Stimulated activated CD4-positive, alpha-beta T cell treated with anti-CD3 and anti-CD28 coated beads, Interleukin-4, amount 100 ng/mL, for 48 hours (primary cell): ENCODE results near the gene ALAS1.
A peak's percentile ranks its signal among the peaks of the same experiment; 100 is the strongest.

Experiments
- DNase-seq, 2 donors: peaks; one replicate each; pipeline ENCODE4 v3.0.0-alpha.2; 2020; ENCODE audit warnings: low read depth in 2 of 2

Gene ALAS1

GRCh38 chr3:52220380-52221026, 22.5 kb downstream of the ALAS1 start:
- DNase-seq = peak; percentile 87 to 96

GRCh38 chr3:52221141-52221562, 23.2 kb downstream of the ALAS1 start:
- DNase-seq = no peak

GRCh38 chr3:52221563-52222318, 23.8 kb downstream of the ALAS1 start:
- DNase-seq = no peak

GRCh38 chr3:52222319-52223221, 24.6 kb downstream of the ALAS1 start:
- no peak for DNase-seq

GRCh38 chr3:52223449-52224408, 25.8 kb downstream of the ALAS1 start:
- DNase-seq = no peak

- no peak for DNase-seq
Measured at GRCh38 chr3:52225452-52226228, 27.7 kb downstream of the ALAS1 start, which contains the start of gene TLR9. Gene TLR9 (minus strand): TSS chr3:52225645. CDS start chr3:52225529, 116 bp downstream.

- DNase-seq = no peak
Measured at GRCh38 chr3:52226229-52226817, 28.4 kb downstream of the ALAS1 start.

GRCh38 chr3:52227117-52227516, 29.2 kb downstream of the ALAS1 start:
- no peak for DNase-seq

GRCh38 chr3:52227766-52228165, 29.8 kb downstream of the ALAS1 start:
- DNase-seq = no peak

GRCh38 chr3:52228266-52228665, 30.3 kb downstream of the ALAS1 start:
- no peak for DNase-seq

GRCh38 chr3:52228751-52229291, 30.9 kb downstream of the ALAS1 start:
- DNase-seq = no peak

GRCh38 chr3:52229656-52230055, 31.7 kb downstream of the ALAS1 start:
- no peak for DNase-seq

- DNase-seq = no peak
Measured at GRCh38 chr3:52230461-52230860, 32.5 kb downstream of the ALAS1 start.

GRCh38 chr3:52230889-52231499, 33.0 kb downstream of the ALAS1 start:
- no peak for DNase-seq

GRCh38 chr3:52231502-52232278, 33.7 kb downstream of the ALAS1 start:
- peak; percentile 84 to 91 for DNase-seq

- DNase-seq = no peak
Measured at GRCh38 chr3:52232279-52233107, 34.5 kb downstream of the ALAS1 start.

- DNase-seq = no peak
Measured at GRCh38 chr3:52233108-52233591, 35.2 kb downstream of the ALAS1 start.
